RWPE1 (cell line): ENCODE data around the gene ALG13.

Source experiments
- CTCF ChIA-PET: fragments of 350-600 bp; sonication (Branson Sonifier 250); formaldehyde crosslinking; extraction: SDS; loops from one replicate; lab custom pipeline; 2021; lab: Yijun Ruan, JAX
- POLR2A ChIA-PET: fragments of 400-600 bp; formaldehyde crosslinking; extraction: SDS; loops from one replicate; lab custom pipeline; 2020; ENCODE audit warnings: antibody characterized with exemption; ENCODE audit not compliant: low non-redundant PET; lab: Yijun Ruan, JAX
- DNase-seq: peaks from one replicate; pipeline ENCODE4 v3.0.0; 2012; ENCODE audit warnings: low spot score
- H3K27ac ChIP-seq: fragments of 450-650 bp; 2 replicates; pipeline ENCODE4 v1.5.1; 2017
- CTCF ChIP-seq: fragments of 450-650 bp; conservative IDR thresholded peaks from 2 replicates; pipeline ENCODE4 v1.5.1; 2017; ENCODE audit warnings: low read depth, mild to moderate bottlenecking

ALG13 gene

GRCh38 chrX:111648802-111649201 lies 32.2 kb upstream of the ALG13 start:
- CTCF ChIA-PET, result no interaction called here
- POLR2A ChIA-PET, result no interaction called here
- no peak overlapping the region for H3K27ac ChIP-seq
- no peak for DNase-seq
- no peak for TF ChIP-seq CTCF

- POLR2A ChIA-PET, result no interaction called here
- no peak overlapping the region for H3K27ac ChIP-seq
- TF ChIP-seq CTCF, result no peak
- CTCF ChIA-PET, result no interaction called here
- no peak for DNase-seq
These were observed 31.3 kb upstream of the ALG13 start for GRCh38 chrX:111649638-111650037.

- ChIA-PET POLR2A (no interaction called here), CTCF (no interaction called here)
- H3K27ac ChIP-seq, result no peak overlapping the region
- DNase-seq, result no peak
- no peak for TF ChIP-seq CTCF
These were observed 30.1 kb upstream of the ALG13 start for GRCh38 chrX:111650845-111651244.

GRCh38 chrX:111652719-111653118 lies 28.3 kb upstream of the ALG13 start:
- POLR2A ChIA-PET, result no interaction called here
- TF ChIP-seq CTCF, result no peak
- CTCF ChIA-PET, result no interaction called here
- no peak overlapping the region for H3K27ac ChIP-seq
- DNase-seq, result no peak

- no peak for DNase-seq
- CTCF ChIA-PET, result no interaction called here
These were observed 19.7 kb upstream of the ALG13 start for GRCh38 chrX:111661241-111661640.

GRCh38 chrX:111662292-111662691 lies 18.7 kb upstream of the ALG13 start:
- no peak for DNase-seq
- H3K27ac ChIP-seq, result no peak overlapping the region
- TF ChIP-seq CTCF, result no peak
- ChIA-PET POLR2A (no interaction called here), CTCF (no interaction called here)

More at GRCh38 chrX:111661241-111661640, 19.7 kb upstream of the ALG13 start:
- no peak overlapping the region for H3K27ac ChIP-seq
- POLR2A ChIA-PET, result no interaction called here
- no peak for TF ChIP-seq CTCF

- POLR2A ChIA-PET, result no interaction called here
These were observed 9.3 kb upstream of the ALG13 start for GRCh38 chrX:111671668-111672067.

More at GRCh38 chrX:111671668-111672067, 9.3 kb upstream of the ALG13 start:
- no peak for TF ChIP-seq CTCF
- no peak overlapping the region for H3K27ac ChIP-seq
- no peak for DNase-seq
- CTCF ChIA-PET, result no interaction called here
